GM12878 (cell line): ENCODE results near the gene CYB5D1. TPM values are rescaled to one million over a fixed set of nuclear protein-coding genes. Genes with fewer than 3 reads are reported as not detected.

Experiments
- ATF7 ChIP-seq: fragments of 450-650 bp; IDR thresholded peaks from 2 replicates; pipeline ENCODE4 v1.6.1; 2016; ENCODE audit warnings: low read depth, mild to moderate bottlenecking
- CBFB ChIP-seq: IDR thresholded peaks from 2 replicates; pipeline ENCODE4 v1.6.1; 2016; ENCODE audit warnings: antibody characterized with exemption, low read depth
- CBX3 ChIP-seq: fragments of 200-600 bp; sonication (generic); IDR thresholded peaks from 2 replicates; pipeline ENCODE4 v1.6.1; 2016; ENCODE audit warnings: low read depth, borderline replicate concordance
- CREM ChIP-seq: IDR thresholded peaks from 2 replicates; pipeline ENCODE4 v1.6.1; 2014; ENCODE audit warnings: antibody characterized with exemption, low read depth
- ESRRA ChIP-seq: IDR thresholded peaks from 2 replicates; pipeline ENCODE4 v1.6.1; 2012; ENCODE audit warnings: mild to moderate bottlenecking, low read length, improper control_type of control experiment
- FOXM1 ChIP-seq: IDR thresholded peaks from 2 replicates; pipeline ENCODE4 v1.6.1; 2012; ENCODE audit warnings: low read depth, mild to moderate bottlenecking, inconsistent platforms, low read length, moderate library complexity
- IRF4 ChIP-seq: IDR thresholded peaks from 2 replicates; pipeline ENCODE4 v1.6.1; 2011; ENCODE audit warnings: low read depth, low read length
- JUNB ChIP-seq: IDR thresholded peaks from 2 replicates; pipeline ENCODE4 v1.6.1; 2016; ENCODE audit warnings: antibody characterized with exemption, mild to moderate bottlenecking
- PAX8 ChIP-seq: fragments of 450-650 bp; IDR thresholded peaks from 2 replicates; pipeline ENCODE4 v1.6.1; 2017; ENCODE audit warnings: mild to moderate bottlenecking, moderate library complexity
- POLR2A ChIP-seq: IDR thresholded peaks from 2 replicates; pipeline ENCODE4 v1.6.1; 2011; ENCODE audit warnings: low read depth, mild to moderate bottlenecking, low read length
- SIN3A ChIP-seq: IDR thresholded peaks from 2 replicates; pipeline ENCODE4 v1.6.1; 2012; ENCODE audit warnings: low read depth, low read length, improper control_type of control experiment
- SP1 ChIP-seq: IDR thresholded peaks from one replicate; pipeline ENCODE4 v1.6.1; 2011; ENCODE audit warnings: low read depth, low read length
- SUPT20H ChIP-seq: IDR thresholded peaks from 2 replicates; pipeline ENCODE4 v1.6.1; 2011; ENCODE audit warnings: low read depth, mild to moderate bottlenecking, low read length, moderate library complexity, borderline replicate concordance; ENCODE audit not compliant: control insufficient read depth
- TCF12 ChIP-seq: IDR thresholded peaks from 2 replicates; pipeline ENCODE4 v1.6.1; 2011; ENCODE audit warnings: low read depth, mild to moderate bottlenecking, low read length
- ZZZ3 ChIP-seq: IDR thresholded peaks from 2 replicates; pipeline ENCODE4 v1.6.1; 2011; ENCODE audit warnings: low read depth; ENCODE audit not compliant: control insufficient read depth, insufficient read length
- polyA plus RNA-seq, 11 experiments: library from polyadenylated mRNA; depleted of rRNA in 4 of 11; unstranded in 6 of 11; stranded (reverse) in 5 of 11; fragments of >200 nt; fragmentation: Nextera tagmentation in 4 of 11; fragmentation: Illumina TruSeq in 1 of 11; extraction: Ambion mirVana in 4 of 11; extraction: Trizol in 1 of 11; gene quantifications; 1 replicate in 1 of 11; 2 replicates in 10 of 11; pipeline versions ENCODE4 v1.2.1 to v1.2.3, GENCODE V29; 2011 to 2016; ENCODE audit warnings: inconsistent platforms in 2 of 11, missing spikeins in 2 of 11, low read depth in 1 of 11
- total RNA-seq, 4 experiments: library from RNA; depleted of rRNA in 3 of 4; stranded (reverse); fragments of >200 nt in 3 of 4; fragmentation: Illumina TruSeq in 1 of 4; extraction: Trizol in 1 of 4; gene quantifications; 2 replicates each; pipeline versions ENCODE4 v1.2.1 to v1.2.3, GENCODE V29; 2013 to 2021
- TF ChIP-seq, protein P1 (sequence below): fragments of 450-650 bp; IDR thresholded peaks from 2 replicates; pipeline ENCODE4 v1.6.1; 2017; ENCODE audit warnings: mild to moderate bottlenecking, moderate library complexity
- TF ChIP-seq, protein P2 (sequence below): IDR thresholded peaks from 2 replicates; pipeline ENCODE4 v1.6.1; 2011; ENCODE audit warnings: mild to moderate bottlenecking, low read depth, low read length, moderate library complexity; ENCODE audit not compliant: insufficient replicate concordance
- TF ChIP-seq, protein P3 (sequence below): fragments of 450-650 bp; formaldehyde crosslinking; IDR thresholded peaks from 2 replicates; pipeline ENCODE4 v1.4.0; 2022; ENCODE audit warnings: mild to moderate bottlenecking, moderate library complexity
- TF ChIP-seq, protein P4 (sequence below): IDR thresholded peaks from 2 replicates; pipeline ENCODE4 v1.6.1; 2011; ENCODE audit warnings: low read depth, mild to moderate bottlenecking, low read length, moderate library complexity, borderline replicate concordance; ENCODE audit errors: extremely low read depth

The CYB5D1 gene
- total and polyA plus RNA-seq, 10 of the 15 experiments (the other 5 are each of a cell fraction or from before 2014, with no cell fraction given) = 1.6 to 8.7 (median 6.4) TPM

DNA sequence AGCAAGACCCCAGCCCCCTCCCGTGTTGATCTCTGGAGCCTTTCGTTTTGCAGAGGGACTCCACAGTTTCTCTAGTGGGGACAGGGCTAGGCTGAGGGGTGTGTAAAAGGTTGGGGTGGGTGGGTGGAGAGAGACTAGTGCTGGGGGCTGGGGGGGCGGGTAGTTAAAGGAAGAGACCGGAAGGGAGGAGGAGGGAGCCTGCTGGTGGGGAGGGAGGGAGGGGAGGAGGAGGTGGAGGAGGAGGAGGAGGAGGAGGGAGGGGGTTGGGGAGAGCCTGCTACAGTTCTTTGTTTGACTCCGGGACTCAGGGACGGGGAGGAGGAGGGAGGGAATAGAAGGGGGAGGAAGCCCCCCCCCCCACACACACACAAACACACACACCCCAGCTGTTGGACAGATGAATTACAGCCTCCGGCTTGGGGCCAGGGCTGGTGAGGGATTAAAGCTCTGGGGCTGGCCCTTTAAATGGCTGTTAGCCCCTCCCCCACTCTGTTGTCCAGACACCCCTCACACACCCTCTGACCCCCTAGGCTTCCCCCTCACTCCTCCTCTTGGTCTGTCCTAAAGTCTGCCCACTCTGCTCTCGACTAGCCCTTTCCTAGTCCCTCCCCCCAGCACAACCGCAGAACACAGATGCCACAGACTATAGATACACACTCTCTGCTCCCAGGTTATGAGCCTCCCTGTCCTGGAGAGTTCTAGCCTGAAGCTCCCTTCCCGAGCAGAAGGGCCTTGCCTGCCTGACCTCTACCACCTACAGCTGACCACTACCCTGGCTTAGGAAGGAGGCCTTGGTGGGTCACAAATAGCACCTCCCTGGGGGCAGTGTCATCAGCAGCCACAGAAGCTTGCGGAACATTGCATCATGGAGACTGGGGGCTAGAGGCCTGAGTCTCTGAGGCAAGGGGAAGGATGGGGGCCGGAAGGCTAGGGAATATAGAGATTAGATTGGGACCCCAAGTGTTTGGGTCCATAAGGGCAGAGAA, 19.4 kb upstream of the CYB5D1 start (continued):
- TF ChIP-seq CBX3 (no peak), POLR2A (0 out of 2 replicates have a peak, but pooled peaks have one; percentile 25), CREM (no peak), SUPT20H (no peak), JUNB (no peak), FOXM1 (no peak), ZZZ3 (no peak), SP1 (peak; percentile 22), ATF7 (0 out of 2 replicates have a peak, but pooled peaks have one; percentile 24), ESRRA (no peak), IRF4 (no peak), SIN3A (peak; percentile 41; the same call in 1 of the 2 replicates), CBFB (no peak), TCF12 (0 out of 2 replicates have a peak, but pooled peaks have one; percentile 57), PAX8 (no peak)
- TF ChIP-seq, protein P1, sequence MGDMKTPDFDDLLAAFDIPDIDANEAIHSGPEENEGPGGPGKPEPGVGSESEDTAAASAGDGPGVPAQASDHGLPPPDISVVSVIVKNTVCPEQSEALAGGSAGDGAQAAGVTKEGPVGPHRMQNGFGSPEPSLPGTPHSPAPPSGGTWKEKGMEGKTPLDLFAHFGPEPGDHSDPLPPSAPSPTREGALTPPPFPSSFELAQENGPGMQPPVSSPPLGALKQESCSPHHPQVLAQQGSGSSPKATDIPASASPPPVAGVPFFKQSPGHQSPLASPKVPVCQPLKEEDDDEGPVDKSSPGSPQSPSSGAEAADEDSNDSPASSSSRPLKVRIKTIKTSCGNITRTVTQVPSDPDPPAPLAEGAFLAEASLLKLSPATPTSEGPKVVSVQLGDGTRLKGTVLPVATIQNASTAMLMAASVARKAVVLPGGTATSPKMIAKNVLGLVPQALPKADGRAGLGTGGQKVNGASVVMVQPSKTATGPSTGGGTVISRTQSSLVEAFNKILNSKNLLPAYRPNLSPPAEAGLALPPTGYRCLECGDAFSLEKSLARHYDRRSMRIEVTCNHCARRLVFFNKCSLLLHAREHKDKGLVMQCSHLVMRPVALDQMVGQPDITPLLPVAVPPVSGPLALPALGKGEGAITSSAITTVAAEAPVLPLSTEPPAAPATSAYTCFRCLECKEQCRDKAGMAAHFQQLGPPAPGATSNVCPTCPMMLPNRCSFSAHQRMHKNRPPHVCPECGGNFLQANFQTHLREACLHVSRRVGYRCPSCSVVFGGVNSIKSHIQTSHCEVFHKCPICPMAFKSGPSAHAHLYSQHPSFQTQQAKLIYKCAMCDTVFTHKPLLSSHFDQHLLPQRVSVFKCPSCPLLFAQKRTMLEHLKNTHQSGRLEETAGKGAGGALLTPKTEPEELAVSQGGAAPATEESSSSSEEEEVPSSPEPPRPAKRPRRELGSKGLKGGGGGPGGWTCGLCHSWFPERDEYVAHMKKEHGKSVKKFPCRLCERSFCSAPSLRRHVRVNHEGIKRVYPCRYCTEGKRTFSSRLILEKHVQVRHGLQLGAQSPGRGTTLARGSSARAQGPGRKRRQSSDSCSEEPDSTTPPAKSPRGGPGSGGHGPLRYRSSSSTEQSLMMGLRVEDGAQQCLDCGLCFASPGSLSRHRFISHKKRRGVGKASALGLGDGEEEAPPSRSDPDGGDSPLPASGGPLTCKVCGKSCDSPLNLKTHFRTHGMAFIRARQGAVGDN = no peak
- TF ChIP-seq, protein P2, sequence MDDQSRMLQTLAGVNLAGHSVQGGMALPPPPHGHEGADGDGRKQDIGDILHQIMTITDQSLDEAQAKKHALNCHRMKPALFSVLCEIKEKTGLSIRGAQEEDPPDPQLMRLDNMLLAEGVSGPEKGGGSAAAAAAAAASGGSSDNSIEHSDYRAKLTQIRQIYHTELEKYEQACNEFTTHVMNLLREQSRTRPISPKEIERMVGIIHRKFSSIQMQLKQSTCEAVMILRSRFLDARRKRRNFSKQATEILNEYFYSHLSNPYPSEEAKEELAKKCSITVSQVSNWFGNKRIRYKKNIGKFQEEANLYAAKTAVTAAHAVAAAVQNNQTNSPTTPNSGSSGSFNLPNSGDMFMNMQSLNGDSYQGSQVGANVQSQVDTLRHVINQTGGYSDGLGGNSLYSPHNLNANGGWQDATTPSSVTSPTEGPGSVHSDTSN = no peak
- TF ChIP-seq, protein P3, sequence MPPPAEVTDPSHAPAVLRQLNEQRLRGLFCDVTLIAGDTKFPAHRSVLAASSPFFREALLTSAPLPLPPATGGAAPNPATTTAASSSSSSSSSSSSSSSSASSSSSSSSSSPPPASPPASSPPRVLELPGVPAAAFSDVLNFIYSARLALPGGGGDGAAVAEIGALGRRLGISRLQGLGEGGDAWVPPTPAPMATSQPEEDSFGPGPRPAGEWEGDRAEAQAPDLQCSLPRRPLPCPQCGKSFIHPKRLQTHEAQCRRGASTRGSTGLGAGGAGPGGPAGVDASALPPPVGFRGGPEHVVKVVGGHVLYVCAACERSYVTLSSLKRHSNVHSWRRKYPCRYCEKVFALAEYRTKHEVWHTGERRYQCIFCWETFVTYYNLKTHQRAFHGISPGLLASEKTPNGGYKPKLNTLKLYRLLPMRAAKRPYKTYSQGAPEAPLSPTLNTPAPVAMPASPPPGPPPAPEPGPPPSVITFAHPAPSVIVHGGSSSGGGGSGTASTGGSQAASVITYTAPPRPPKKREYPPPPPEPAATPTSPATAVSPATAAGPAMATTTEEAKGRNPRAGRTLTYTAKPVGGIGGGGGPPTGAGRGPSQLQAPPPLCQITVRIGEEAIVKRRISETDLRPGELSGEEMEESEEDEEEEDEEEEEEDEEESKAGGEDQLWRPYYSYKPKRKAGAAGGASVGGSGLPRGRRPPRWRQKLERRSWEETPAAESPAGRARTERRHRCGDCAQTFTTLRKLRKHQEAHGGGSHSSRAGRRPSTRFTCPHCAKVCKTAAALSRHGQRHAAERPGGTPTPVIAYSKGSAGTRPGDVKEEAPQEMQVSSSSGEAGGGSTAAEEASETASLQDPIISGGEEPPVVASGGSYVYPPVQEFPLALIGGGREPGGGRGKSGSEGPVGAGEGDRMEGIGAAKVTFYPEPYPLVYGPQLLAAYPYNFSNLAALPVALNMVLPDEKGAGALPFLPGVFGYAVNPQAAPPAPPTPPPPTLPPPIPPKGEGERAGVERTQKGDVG (CRISPR knock-in tag) = no peak
- TF ChIP-seq, protein P4, sequence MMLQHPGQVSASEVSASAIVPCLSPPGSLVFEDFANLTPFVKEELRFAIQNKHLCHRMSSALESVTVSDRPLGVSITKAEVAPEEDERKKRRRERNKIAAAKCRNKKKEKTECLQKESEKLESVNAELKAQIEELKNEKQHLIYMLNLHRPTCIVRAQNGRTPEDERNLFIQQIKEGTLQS = no peak
